ENCODE results near the gene CLHC1.

DNA sequence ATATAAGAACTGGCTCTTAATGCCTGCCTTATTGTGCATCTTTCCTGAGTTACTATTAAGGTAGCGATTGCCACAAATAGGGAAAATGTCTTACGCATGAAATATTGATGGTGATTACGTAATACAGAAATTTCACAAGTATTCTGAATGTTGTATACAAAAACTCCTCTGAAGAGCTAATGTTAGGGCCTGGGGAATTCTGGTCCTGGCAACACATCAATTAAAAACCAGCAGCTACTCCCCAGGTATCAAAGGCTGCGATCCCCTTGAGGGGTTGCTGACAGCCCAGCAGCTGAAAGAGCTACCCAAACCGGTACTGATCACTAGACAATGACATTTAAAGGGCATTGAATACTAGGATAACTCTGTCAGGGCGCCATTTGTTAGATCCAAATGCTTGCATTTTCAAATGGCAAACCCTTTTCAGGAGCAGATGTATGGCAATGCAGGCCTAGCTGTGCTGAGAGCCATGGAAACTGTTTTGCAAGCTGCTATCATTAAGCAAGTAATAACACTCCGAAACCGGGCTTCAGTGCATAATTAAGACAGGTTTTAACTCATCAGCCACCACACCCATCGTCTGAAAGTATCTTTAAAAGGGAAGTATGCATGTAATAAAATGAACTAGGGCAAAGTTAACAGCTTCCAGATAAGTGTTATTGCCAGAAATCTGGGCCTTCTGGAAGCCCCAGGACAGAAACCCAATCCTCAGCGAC is 78.4 kb downstream of the CLHC1 start:
- TF ChIP-seq, protein P1, sequence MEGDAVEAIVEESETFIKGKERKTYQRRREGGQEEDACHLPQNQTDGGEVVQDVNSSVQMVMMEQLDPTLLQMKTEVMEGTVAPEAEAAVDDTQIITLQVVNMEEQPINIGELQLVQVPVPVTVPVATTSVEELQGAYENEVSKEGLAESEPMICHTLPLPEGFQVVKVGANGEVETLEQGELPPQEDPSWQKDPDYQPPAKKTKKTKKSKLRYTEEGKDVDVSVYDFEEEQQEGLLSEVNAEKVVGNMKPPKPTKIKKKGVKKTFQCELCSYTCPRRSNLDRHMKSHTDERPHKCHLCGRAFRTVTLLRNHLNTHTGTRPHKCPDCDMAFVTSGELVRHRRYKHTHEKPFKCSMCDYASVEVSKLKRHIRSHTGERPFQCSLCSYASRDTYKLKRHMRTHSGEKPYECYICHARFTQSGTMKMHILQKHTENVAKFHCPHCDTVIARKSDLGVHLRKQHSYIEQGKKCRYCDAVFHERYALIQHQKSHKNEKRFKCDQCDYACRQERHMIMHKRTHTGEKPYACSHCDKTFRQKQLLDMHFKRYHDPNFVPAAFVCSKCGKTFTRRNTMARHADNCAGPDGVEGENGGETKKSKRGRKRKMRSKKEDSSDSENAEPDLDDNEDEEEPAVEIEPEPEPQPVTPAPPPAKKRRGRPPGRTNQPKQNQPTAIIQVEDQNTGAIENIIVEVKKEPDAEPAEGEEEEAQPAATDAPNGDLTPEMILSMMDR (IDR thresholded peaks at IDR 0.05) = no peak
- no peak for TF ChIP-seq POLR2A (IDR thresholded peaks at IDR 0.05)

Data from ovary (tissue), 3 donors.